ENCODE measurements around the gene TPRG1L.

Gene TPRG1L

DNA sequence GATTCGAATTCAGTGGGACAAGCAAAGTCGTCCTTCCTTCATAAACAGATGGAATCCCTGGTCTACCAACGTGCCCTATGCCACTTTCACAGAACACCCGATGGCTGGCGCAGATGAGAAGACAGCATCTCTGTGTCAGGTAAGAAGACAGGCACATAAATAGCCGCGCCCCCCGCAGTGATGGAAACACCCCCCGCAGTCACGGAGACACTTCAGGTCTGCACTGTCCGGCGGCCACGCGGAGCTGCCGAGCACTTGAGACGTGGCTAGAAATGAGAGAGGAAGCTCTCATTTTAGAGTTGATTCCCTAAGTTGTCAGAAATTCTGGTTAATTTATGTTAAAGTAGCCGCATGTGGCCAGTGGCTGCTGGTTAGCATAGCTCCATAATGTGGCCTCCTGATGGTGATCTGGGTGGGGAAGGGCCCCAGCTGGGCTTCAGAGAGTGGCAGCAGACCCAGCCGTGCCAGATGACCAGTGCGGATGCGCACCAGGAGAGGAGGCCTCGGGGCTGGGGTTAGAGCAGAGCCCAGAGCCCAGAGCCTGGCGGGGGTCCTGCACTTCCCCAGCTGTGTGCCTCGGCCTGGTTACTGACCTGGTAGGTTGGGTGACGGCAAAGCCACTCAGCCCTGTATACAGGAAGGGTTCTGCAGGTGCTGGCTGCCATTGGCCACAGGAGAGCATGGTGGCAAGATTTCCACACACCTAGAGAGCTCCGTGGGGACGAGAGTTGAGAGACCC lies 2.9 kb downstream of the TPRG1L start:
- Histone ChIP-seq H3K27me3 (replicated peaks; ENCODE audit: control insufficient read depth, insufficient read depth, low read length, poor library complexity, severe bottlenecking) (no peaks in the 10 kb centered on the region), H3K4me3 (ENCODE audit: insufficient read depth, low read depth, low read length, poor library complexity, severe bottlenecking) (no peak overlapping the region), H3K4me1 (ENCODE audit: control insufficient read depth, insufficient read depth, low read length, poor library complexity, severe bottlenecking) (peaks cover 15% of the 10 kb centered on the region), H3K36me3 (ENCODE audit: control insufficient read depth, insufficient read depth, low read length) (peaks cover 36% of the 10 kb centered on the region), H3K9me3 (ENCODE audit: control insufficient read depth, low read length) (no peaks in the 10 kb centered on the region), H3K27ac (ENCODE audit: insufficient read depth, low read length, poor library complexity, severe bottlenecking) (no peak overlapping the region)
- DNase-seq = no peak

DNA sequence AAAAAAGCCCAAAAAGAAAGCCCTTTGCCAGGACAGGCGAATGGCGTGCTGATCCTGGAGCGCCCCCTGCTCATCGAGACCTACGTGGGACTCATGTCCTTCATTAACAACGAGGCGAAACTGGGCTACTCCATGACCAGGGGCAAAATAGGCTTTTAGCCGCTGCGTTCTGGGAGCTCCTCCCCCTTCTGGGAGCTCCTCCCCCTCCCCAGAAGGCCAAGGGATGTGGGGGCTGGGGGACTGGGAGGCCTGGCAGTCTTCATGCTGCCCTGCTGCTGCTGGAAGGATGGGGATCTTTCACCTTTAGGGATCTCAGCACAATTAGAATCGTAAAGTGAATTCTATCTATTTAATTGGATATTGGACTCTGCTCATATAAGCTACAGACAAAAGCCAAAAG lies 3.6 kb downstream of the TPRG1L start:
- H3K27me3 ChIP-seq (replicated peaks; ENCODE audit: control insufficient read depth, insufficient read depth, low read length, poor library complexity, severe bottlenecking) = no peaks in the 10 kb centered on the region
- peaks cover 42% of the 10 kb centered on the region for H3K36me3 ChIP-seq (ENCODE audit: control insufficient read depth, insufficient read depth, low read length)
- no peaks in the 10 kb centered on the region for H3K9me3 ChIP-seq (ENCODE audit: control insufficient read depth, low read length)
- H3K27ac ChIP-seq (ENCODE audit: insufficient read depth, low read length, poor library complexity, severe bottlenecking) = no peak overlapping the region
- H3K4me1 ChIP-seq (ENCODE audit: control insufficient read depth, insufficient read depth, low read length, poor library complexity, severe bottlenecking) = peaks cover 11% of the 10 kb centered on the region
- no peak overlapping the region for H3K4me3 ChIP-seq (ENCODE audit: insufficient read depth, low read depth, low read length, poor library complexity, severe bottlenecking)
- no peak for DNase-seq

DNA sequence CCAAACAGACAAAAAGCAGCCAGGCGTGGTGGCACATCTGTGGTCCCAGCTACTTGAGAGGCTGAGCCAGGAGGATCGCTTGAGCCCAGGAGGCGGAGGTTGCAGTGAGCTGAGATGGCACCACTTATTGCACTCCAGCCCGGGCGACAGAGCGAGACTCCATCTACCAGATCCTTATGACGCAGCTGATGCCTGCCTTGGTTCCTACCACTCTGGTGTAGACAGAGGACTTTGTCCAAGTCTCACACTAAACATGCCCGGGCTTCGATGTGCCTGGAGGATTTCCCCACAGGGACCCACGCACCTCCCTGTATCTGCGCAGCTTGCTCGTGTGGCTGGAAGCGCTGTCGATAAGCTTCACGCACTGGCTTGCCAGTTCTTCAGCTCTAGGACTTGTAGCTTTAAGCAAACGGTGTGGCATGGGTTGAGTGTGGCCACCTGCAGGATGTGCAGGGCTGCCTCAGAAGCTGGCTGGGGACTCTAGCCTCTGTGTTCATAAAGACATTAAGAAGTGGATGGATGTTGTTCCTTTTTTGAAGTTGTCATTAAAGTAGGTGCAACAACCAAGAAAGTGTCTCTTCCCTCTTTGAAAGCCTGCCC lies 4.8 kb downstream of the TPRG1L start:
- H3K27ac ChIP-seq (ENCODE audit: insufficient read depth, low read length, poor library complexity, severe bottlenecking) = no peak overlapping the region
- H3K4me3 ChIP-seq (ENCODE audit: insufficient read depth, low read depth, low read length, poor library complexity, severe bottlenecking) = no peak overlapping the region
- H3K27me3 ChIP-seq (replicated peaks; ENCODE audit: control insufficient read depth, insufficient read depth, low read length, poor library complexity, severe bottlenecking) = no peaks in the 10 kb centered on the region
- no peak for DNase-seq
- peaks cover 51% of the 10 kb centered on the region for H3K36me3 ChIP-seq (ENCODE audit: control insufficient read depth, insufficient read depth, low read length)
- H3K4me1 ChIP-seq (ENCODE audit: control insufficient read depth, insufficient read depth, low read length, poor library complexity, severe bottlenecking) = no peaks in the 10 kb centered on the region
- no peaks in the 10 kb centered on the region for H3K9me3 ChIP-seq (ENCODE audit: control insufficient read depth, low read length)

DNA sequence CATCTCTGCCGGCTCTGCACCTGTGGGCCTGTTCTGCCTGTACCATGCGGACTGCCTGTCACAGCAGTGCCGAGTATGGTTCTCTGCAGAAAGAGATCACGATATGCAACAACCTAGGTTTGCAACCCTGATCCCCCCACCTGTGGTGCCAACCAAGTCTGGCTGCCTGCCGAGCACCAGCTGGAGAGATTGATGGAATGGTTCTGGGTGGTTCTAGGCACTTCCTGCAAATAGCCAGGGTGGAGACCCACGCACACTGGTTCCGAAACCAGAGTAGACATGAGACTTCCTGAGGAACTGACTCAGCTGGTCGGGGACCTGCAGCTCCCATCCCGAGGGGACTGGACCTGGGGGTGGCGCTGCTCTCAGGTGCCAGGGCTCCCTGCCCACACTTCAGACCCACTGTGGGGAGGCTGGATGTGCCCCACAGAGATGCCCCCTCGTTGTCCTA lies 5.4 kb downstream of the TPRG1L start:
- no peaks in the 10 kb centered on the region for H3K27me3 ChIP-seq (replicated peaks; ENCODE audit: control insufficient read depth, insufficient read depth, low read length, poor library complexity, severe bottlenecking)
- peaks cover 57% of the 10 kb centered on the region for H3K36me3 ChIP-seq (ENCODE audit: control insufficient read depth, insufficient read depth, low read length)
- no peaks in the 10 kb centered on the region for H3K4me1 ChIP-seq (ENCODE audit: control insufficient read depth, insufficient read depth, low read length, poor library complexity, severe bottlenecking)
- no peaks in the 10 kb centered on the region for H3K9me3 ChIP-seq (ENCODE audit: control insufficient read depth, low read length)
- DNase-seq = no peak
- no peak overlapping the region for H3K27ac ChIP-seq (ENCODE audit: insufficient read depth, low read length, poor library complexity, severe bottlenecking)
- no peak overlapping the region for H3K4me3 ChIP-seq (ENCODE audit: insufficient read depth, low read depth, low read length, poor library complexity, severe bottlenecking)

DNA sequence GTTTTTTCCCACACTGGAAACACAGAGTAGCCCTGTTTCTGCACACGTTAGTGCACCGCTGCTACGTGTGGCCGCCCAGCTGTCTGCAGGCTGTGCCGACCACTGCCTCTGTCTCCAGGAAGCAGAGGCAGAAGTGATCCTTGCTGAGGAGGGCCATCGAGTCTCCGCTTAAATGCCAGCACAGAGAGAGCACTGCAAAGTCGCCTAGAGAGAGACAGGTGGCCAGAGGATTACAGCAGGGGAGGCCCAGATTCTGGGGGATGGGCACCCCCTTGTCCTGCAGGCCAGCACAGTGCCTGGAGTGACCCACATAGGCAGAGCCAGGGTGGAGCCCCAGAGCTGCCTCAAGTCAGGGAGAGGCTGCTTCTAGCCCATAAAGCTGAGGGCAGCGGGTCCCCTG lies 6.1 kb downstream of the TPRG1L start:
- Histone ChIP-seq H3K36me3 (ENCODE audit: control insufficient read depth, insufficient read depth, low read length) (peaks cover 60% of the 10 kb centered on the region), H3K4me3 (ENCODE audit: insufficient read depth, low read depth, low read length, poor library complexity, severe bottlenecking) (no peak overlapping the region), H3K27ac (ENCODE audit: insufficient read depth, low read length, poor library complexity, severe bottlenecking) (no peak overlapping the region), H3K27me3 (replicated peaks; ENCODE audit: control insufficient read depth, insufficient read depth, low read length, poor library complexity, severe bottlenecking) (no peaks in the 10 kb centered on the region), H3K9me3 (ENCODE audit: control insufficient read depth, low read length) (no peaks in the 10 kb centered on the region), H3K4me1 (ENCODE audit: control insufficient read depth, insufficient read depth, low read length, poor library complexity, severe bottlenecking) (no peaks in the 10 kb centered on the region)
- no peak for DNase-seq

DNA sequence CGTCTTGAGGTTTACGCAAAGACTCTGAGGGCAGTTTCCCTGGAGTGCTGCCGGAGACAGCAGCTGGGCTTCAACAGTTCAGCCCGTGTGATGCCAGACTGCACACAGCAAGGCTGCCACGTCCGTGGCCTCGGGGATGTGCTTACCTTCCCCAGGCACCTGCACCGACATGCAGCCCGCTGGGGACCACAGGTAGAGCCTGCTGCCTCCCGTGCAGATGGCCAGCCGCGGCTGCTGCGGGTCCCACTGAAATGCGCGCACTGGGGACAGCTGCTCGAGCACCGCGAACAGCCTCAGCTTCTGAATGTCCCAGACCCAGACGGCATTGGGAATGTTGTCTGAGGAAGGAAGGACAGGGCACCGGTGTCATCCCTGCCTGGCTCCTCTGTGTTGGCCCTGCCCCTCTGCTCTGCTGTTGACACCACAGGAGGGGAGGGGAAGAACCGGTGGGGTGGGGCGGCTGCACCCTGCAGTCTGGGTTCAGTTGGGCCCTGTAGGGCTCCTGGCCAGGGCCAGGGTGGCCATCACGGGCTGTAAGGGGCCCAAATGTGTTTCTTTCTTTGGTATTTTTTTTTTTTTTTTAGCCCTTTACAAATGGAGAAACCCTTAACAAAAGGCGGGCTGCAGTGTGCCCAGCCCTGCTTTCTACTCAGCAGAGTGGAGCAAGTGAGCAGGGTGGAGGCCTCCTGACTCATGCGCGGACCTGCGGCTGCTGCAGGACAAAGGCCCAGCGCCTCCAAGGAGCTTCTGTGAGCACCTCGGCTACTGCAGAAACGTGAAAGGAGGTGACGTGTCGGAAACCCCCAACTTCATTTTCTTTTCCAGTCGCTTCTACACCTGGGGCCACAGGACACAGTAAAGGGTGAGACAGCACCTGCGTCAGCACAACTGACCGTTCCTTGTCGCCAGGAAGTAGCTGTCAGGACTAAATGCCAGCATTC lies 6.8 kb downstream of the TPRG1L start:
- H3K4me1 ChIP-seq (ENCODE audit: control insufficient read depth, insufficient read depth, low read length, poor library complexity, severe bottlenecking) = no peaks in the 10 kb centered on the region
- no peak for DNase-seq
- H3K27ac ChIP-seq (ENCODE audit: insufficient read depth, low read length, poor library complexity, severe bottlenecking) = no peak overlapping the region
- peaks cover 67% of the 10 kb centered on the region for H3K36me3 ChIP-seq (ENCODE audit: control insufficient read depth, insufficient read depth, low read length)
- no peaks in the 10 kb centered on the region for H3K27me3 ChIP-seq (replicated peaks; ENCODE audit: control insufficient read depth, insufficient read depth, low read length, poor library complexity, severe bottlenecking)
- no peaks in the 10 kb centered on the region for H3K9me3 ChIP-seq (ENCODE audit: control insufficient read depth, low read length)
- no peak overlapping the region for H3K4me3 ChIP-seq (ENCODE audit: insufficient read depth, low read depth, low read length, poor library complexity, severe bottlenecking)

DNA sequence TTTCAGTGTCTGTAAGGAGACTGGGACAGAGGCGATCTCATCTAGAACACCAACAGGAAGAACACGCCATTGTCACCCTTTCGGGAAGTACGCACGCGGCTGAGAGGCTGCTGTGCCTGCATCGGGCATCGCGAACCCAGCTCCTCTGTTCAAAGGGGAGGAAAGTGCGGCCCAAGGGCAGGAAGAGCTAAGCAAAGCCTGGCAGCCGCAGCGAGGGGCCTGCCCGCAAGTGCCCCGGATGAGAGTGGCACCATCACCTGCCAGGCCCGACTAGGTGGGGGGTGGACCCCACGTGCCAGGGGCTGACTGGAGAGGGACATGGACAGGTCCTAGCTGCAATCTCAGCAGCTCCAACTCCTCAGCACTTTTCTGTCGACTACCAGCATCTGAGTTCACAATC lies 7.5 kb downstream of the TPRG1L start:
- no peak overlapping the region for H3K4me3 ChIP-seq (ENCODE audit: insufficient read depth, low read depth, low read length, poor library complexity, severe bottlenecking)
- no peaks in the 10 kb centered on the region for H3K9me3 ChIP-seq (ENCODE audit: control insufficient read depth, low read length)
- peaks cover 72% of the 10 kb centered on the region for H3K36me3 ChIP-seq (ENCODE audit: control insufficient read depth, insufficient read depth, low read length)
- DNase-seq = no peak
- H3K27ac ChIP-seq (ENCODE audit: insufficient read depth, low read length, poor library complexity, severe bottlenecking) = no peak overlapping the region
- H3K27me3 ChIP-seq (replicated peaks; ENCODE audit: control insufficient read depth, insufficient read depth, low read length, poor library complexity, severe bottlenecking) = no peaks in the 10 kb centered on the region
- no peaks in the 10 kb centered on the region for H3K4me1 ChIP-seq (ENCODE audit: control insufficient read depth, insufficient read depth, low read length, poor library complexity, severe bottlenecking)

DNA sequence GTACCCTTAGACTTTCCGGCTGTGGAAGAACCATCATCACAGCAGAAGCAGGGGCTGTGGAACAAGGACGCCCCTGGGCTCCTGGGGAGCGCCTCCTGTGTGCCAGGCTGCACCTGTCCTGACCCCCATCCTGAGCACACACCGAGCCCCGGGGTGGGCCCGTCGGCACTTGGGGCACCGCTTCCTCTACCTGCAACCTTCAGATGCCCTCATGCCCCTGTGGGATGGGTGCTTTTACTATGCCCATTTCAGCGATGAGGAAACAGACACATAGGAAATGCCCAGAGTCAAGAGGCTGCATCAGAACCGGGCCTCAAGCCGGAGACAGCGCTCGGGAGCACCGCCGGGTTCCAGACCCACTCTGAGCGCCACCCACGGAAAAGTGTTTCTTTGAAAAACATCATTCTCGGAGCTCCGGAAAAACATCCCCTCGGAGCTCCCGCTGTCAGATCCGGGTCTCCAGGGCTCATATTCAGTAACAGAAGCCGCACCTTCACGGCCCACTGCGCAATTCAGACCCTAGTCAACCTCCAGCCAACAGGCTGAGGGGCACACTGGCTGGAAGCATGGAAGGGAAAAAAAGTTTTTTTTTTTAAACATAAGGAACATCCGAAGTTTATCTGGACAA lies 8.0 kb downstream of the TPRG1L start:
- Histone ChIP-seq H3K36me3 (ENCODE audit: control insufficient read depth, insufficient read depth, low read length) (peaks cover 72% of the 10 kb centered on the region), H3K4me3 (ENCODE audit: insufficient read depth, low read depth, low read length, poor library complexity, severe bottlenecking) (no peak overlapping the region), H3K27ac (ENCODE audit: insufficient read depth, low read length, poor library complexity, severe bottlenecking) (no peak overlapping the region), H3K27me3 (replicated peaks; ENCODE audit: control insufficient read depth, insufficient read depth, low read length, poor library complexity, severe bottlenecking) (no peaks in the 10 kb centered on the region), H3K4me1 (ENCODE audit: control insufficient read depth, insufficient read depth, low read length, poor library complexity, severe bottlenecking) (no peaks in the 10 kb centered on the region), H3K9me3 (ENCODE audit: control insufficient read depth, low read length) (no peaks in the 10 kb centered on the region)
- DNase-seq = no peak

DNA sequence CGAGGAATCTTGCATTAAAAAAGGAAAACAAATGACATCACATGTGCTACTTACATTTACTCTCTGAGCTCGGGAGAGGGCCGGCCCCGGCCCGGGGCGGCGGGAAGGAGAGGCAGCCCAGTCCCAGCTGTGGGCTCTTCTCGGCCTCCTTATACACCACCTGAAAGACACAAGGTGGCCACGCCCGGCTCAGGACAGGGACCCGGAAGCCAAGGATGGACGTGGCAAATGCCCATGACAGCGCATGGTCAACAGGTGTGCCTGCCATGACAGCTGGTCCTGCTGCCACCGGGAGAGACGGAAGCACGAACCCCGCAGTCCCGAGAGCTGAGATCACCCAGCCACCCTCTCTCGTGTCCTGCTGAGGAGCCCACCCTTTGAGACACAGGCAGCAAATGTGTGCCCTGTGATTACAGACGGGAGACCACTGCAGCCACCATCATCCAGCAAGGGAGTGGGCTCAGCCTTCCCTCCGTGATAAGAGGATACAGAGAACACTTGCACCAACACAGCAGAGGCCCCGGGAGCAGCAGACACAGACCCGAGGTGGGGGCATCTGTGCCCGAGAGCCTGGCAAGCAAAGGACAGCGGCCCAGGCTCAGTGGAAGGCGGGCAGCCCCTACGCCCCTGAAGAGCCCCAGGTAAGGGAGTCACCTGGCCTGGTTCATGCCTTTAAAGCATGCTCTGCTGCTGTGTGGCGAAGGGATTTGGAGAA lies 8.7 kb downstream of the TPRG1L start:
- Histone ChIP-seq H3K36me3 (ENCODE audit: control insufficient read depth, insufficient read depth, low read length) (peaks cover 72% of the 10 kb centered on the region), H3K27me3 (replicated peaks; ENCODE audit: control insufficient read depth, insufficient read depth, low read length, poor library complexity, severe bottlenecking) (no peaks in the 10 kb centered on the region), H3K27ac (ENCODE audit: insufficient read depth, low read length, poor library complexity, severe bottlenecking) (no peak overlapping the region), H3K9me3 (ENCODE audit: control insufficient read depth, low read length) (no peaks in the 10 kb centered on the region), H3K4me3 (ENCODE audit: insufficient read depth, low read depth, low read length, poor library complexity, severe bottlenecking) (no peak overlapping the region), H3K4me1 (ENCODE audit: control insufficient read depth, insufficient read depth, low read length, poor library complexity, severe bottlenecking) (no peaks in the 10 kb centered on the region)
- no peak for DNase-seq

Measured in effector memory CD4-positive, alpha-beta T cell (primary cell).